Activated CD4-positive, alpha-beta T cell treated with anti-CD3 and anti-CD28 coated beads, Interleukin-10, Interleukin-2, amounts not matched to agents 100 ng/mL and 50 ng/mL, durations not matched to agents 16 hours and 8 hours (primary cell): ENCODE results near the gene SLC5A4.

ENCODE experiments used
- DNase-seq: peaks from one replicate; pipeline ENCODE4 v3.0.0-alpha.2; 2020

SLC5A4 gene

GRCh38 chr22:32226326-32227104 lies 28.6 kb downstream of the SLC5A4 start:
- no peak for DNase-seq

GRCh38 chr22:32222991-32223390 lies 32.2 kb downstream of the SLC5A4 start:
- DNase-seq: no peak

GRCh38 chr22:32219026-32219425 lies 36.1 kb downstream of the SLC5A4 start:
- no peak for DNase-seq

- DNase-seq: no peak
Measured at GRCh38 chr22:32218470-32218869, 36.7 kb downstream of the SLC5A4 start.

- no peak for DNase-seq
Measured at GRCh38 chr22:32217465-32217864, 37.7 kb downstream of the SLC5A4 start.

GRCh38 chr22:32216911-32217310 lies 38.2 kb downstream of the SLC5A4 start:
- DNase-seq: no peak

- no peak for DNase-seq
Measured at GRCh38 chr22:32211011-32211410, 44.1 kb downstream of the SLC5A4 start.

- DNase-seq: no peak
Measured at GRCh38 chr22:32208681-32209080, 46.5 kb downstream of the SLC5A4 start.

- DNase-seq: no peak
Measured at GRCh38 chr22:32207971-32208480, 47.1 kb downstream of the SLC5A4 start.

- DNase-seq: peak; percentile 55
Measured at GRCh38 chr22:32206774-32207758, 48.1 kb downstream of the SLC5A4 start.

- no peak for DNase-seq
Measured at GRCh38 chr22:32205974-32206773, 49.0 kb downstream of the SLC5A4 start.

GRCh38 chr22:32204856-32205722 lies 50.1 kb downstream of the SLC5A4 start, which contains the start of gene RFPL2:
Gene RFPL2, minus strand, starts transcription at chr22:32205073. Its CDS starts 2,622 bp downstream, at chr22:32202451.
- peak; percentile 47 for DNase-seq

GRCh38 chr22:32204040-32204855 lies 50.9 kb downstream of the SLC5A4 start:
- DNase-seq: peak; percentile 10

- DNase-seq: no peak
Measured at GRCh38 chr22:32203181-32204039, 51.7 kb downstream of the SLC5A4 start.

- DNase-seq: peak; percentile 48
Measured at GRCh38 chr22:32202539-32203180, 52.5 kb downstream of the SLC5A4 start.

GRCh38 chr22:32202161-32202538 lies 53.0 kb downstream of the SLC5A4 start:
- no peak for DNase-seq

- no peak for DNase-seq
Measured at GRCh38 chr22:32200752-32201151, 54.4 kb downstream of the SLC5A4 start.

- no peak for DNase-seq
Measured at GRCh38 chr22:32199961-32200360, 55.2 kb downstream of the SLC5A4 start.

GRCh38 chr22:32199341-32199740 lies 55.8 kb downstream of the SLC5A4 start:
- DNase-seq: no peak
